Breast epithelium (tissue), 4 donors: ENCODE results near the gene TSPEAR. TPM values are rescaled to one million over a fixed set of nuclear protein-coding genes. Genes with fewer than 3 reads are reported as not detected.

ENCODE experiments used
- DNase-seq, 2 donors: peaks; one replicate each; pipeline ENCODE4 v3.0.0-alpha.2; 2019; ENCODE audit warnings: low spot score in 2 of 2
- H3K27ac ChIP-seq, 2 donors: fragments of 200-600 bp; sonication (generic) in 1 of 2; one replicate each; pipeline ENCODE4 v1.5.1; 2016 to 2019; ENCODE audit warnings: mild to moderate bottlenecking in 1 of 2
- H3K27me3 ChIP-seq, 2 donors: fragments of 200-600 bp; sonication (generic) in 1 of 2; one replicate each; pipeline versions ENCODE4 v1.5.1 to v1.6.0; 2017 to 2019; ENCODE audit warnings: control low read depth in 1 of 2, mild to moderate bottlenecking in 1 of 2
- H3K36me3 ChIP-seq: fragments of 200-600 bp; one replicate; pipeline ENCODE4 v1.5.1; 2019
- H3K4me1 ChIP-seq, 2 donors: fragments of 200-600 bp; sonication (generic); one replicate each; pipeline ENCODE4 v1.5.1; 2016 to 2019; ENCODE audit warnings: control low read depth in 1 of 2
- H3K4me3 ChIP-seq, 3 donors: fragments of 200-600 bp; sonication (generic); 1 replicate in 2 of 3; 2 replicates in 1 of 3; pipeline ENCODE4 v1.5.1; 2016 to 2019; ENCODE audit warnings: mild to moderate bottlenecking in 3 of 3, moderate library complexity in 2 of 3
- H3K9me3 ChIP-seq, 2 donors: fragments of 200-600 bp; sonication (generic) in 1 of 2; one replicate each; pipeline ENCODE4 v1.5.1; 2016 to 2019; ENCODE audit warnings: control low read depth in 1 of 2
- CTCF ChIP-seq, 3 donors: fragments of 450-650 bp; IDR thresholded peaks; one replicate each; pipeline ENCODE4 v1.5.1; 2016 to 2017; ENCODE audit warnings: antibody characterized with exemption in 3 of 3, mild to moderate bottlenecking in 3 of 3, moderate library complexity in 3 of 3
- POLR2A ChIP-seq: fragments of 450-650 bp; IDR thresholded peaks from one replicate; pipeline ENCODE4 v1.6.1; 2016; ENCODE audit warnings: antibody characterized with exemption, mild to moderate bottlenecking, moderate library complexity
- POLR2AphosphoS5 ChIP-seq, 3 donors: sonication (generic); formaldehyde crosslinking; IDR thresholded peaks; one replicate each; pipeline ENCODE4 v1.6.1; 2017; ENCODE audit warnings: antibody characterized with exemption in 3 of 3
- intact Hi-C: fragments of 100-400 bp; cut with DNase I; formaldehyde crosslinking; loops from one replicate; pipeline ENCODE4 v1.15.1; 2023; ENCODE audit warnings: low total_unique reads
- total RNA-seq, 3 donors: library from RNA; depleted of rRNA; stranded (reverse); fragments of >200 nt; gene quantifications; one replicate each; pipeline ENCODE4 v1.1.0, GENCODE V29; 2016

The TSPEAR gene
- total RNA-seq, 3 donors from 2014 or later: 0.15 TPM; not detected in 2

- H3K4me1 ChIP-seq: no peaks in the 10 kb centered on the region
- intact Hi-C loops: loop anchor here (10.0 kb wide), 1 partner anchor 150 kb away; no protein-coding TSS in a partner anchor
- TF ChIP-seq CTCF (IDR thresholded peaks at IDR 0.05) (no peak), POLR2AphosphoS5 (IDR thresholded peaks at IDR 0.05) (no peak), POLR2A (no peak)
- no peak overlapping the region for H3K27ac ChIP-seq
- no peak overlapping the region for H3K4me3 ChIP-seq
- no peaks in the 10 kb centered on the region for H3K36me3 ChIP-seq
- no peaks in the 10 kb centered on the region for H3K9me3 ChIP-seq
- H3K27me3 ChIP-seq: peaks cover 0 to 12% of the 10 kb centered on the region in 2 donors
- peak in 1 of 2 donors; percentile 20 for DNase-seq
These were observed 186.7 kb downstream of the TSPEAR start for GRCh38 chr21:44524414-44525371.

- peaks cover 0 to 16% of the 10 kb centered on the region in 2 donors for H3K27me3 ChIP-seq
- intact Hi-C loops: loop anchor here (10.0 kb wide), 1 partner anchor 151 kb away; no protein-coding TSS in a partner anchor
- H3K4me3 ChIP-seq: no peak overlapping the region
These were observed 187.6 kb downstream of the TSPEAR start for GRCh38 chr21:44523567-44524413.

GRCh38 chr21:44522753-44523204 lies 188.6 kb downstream of the TSPEAR start:
- intact Hi-C loops: loop anchor here (10.0 kb wide), 1 partner anchor 152 kb away; no protein-coding TSS in a partner anchor
- peaks cover 0 to 13% of the 10 kb centered on the region in 2 donors for H3K27me3 ChIP-seq
- H3K4me1 ChIP-seq: no peaks in the 10 kb centered on the region
- H3K9me3 ChIP-seq: no peaks in the 10 kb centered on the region
- H3K36me3 ChIP-seq: no peaks in the 10 kb centered on the region
- no peak for TF ChIP-seq POLR2A
- no peak for TF ChIP-seq CTCF (IDR thresholded peaks at IDR 0.05)
- TF ChIP-seq POLR2AphosphoS5 (IDR thresholded peaks at IDR 0.05): no peak
- no peak overlapping the region for H3K4me3 ChIP-seq
- H3K27ac ChIP-seq: no peak overlapping the region
- peak in 1 of 2 donors; percentile 40 for DNase-seq

More at GRCh38 chr21:44523567-44524413, 187.6 kb downstream of the TSPEAR start:
- Histone ChIP-seq H3K4me1 (no peaks in the 10 kb centered on the region), H3K36me3 (no peaks in the 10 kb centered on the region), H3K27ac (no peak overlapping the region), H3K9me3 (no peaks in the 10 kb centered on the region)
- TF ChIP-seq CTCF (IDR thresholded peaks at IDR 0.05) (no peak), POLR2A (no peak), POLR2AphosphoS5 (IDR thresholded peaks at IDR 0.05) (no peak)
- DNase-seq: no peak

- peak in 1 of 2 donors; percentile 37 for DNase-seq
- no peak overlapping the region for H3K4me3 ChIP-seq
- TF ChIP-seq POLR2AphosphoS5 (IDR thresholded peaks at IDR 0.05): no peak
- no peak for TF ChIP-seq POLR2A
- no peak for TF ChIP-seq CTCF (IDR thresholded peaks at IDR 0.05)
- H3K27ac ChIP-seq: no peak overlapping the region
- no peaks in the 10 kb centered on the region for H3K36me3 ChIP-seq
- intact Hi-C loops: loop anchor here (10.0 kb wide), 1 partner anchor 153 kb away; no protein-coding TSS in a partner anchor
- H3K4me1 ChIP-seq: no peaks in the 10 kb centered on the region
- peaks cover 0 to 13% of the 10 kb centered on the region in 2 donors for H3K27me3 ChIP-seq
- H3K9me3 ChIP-seq: no peaks in the 10 kb centered on the region
These were observed 189.2 kb downstream of the TSPEAR start for GRCh38 chr21:44521928-44522752.
